Endometrial microvascular endothelial cells (primary cell): ENCODE results near the gene KCTD1. TPM values are rescaled to one million over a fixed set of nuclear protein-coding genes. Genes with fewer than 3 reads are reported as not detected.

Experiments used
- in situ Hi-C: cut with HindIII; loops from 2 replicates; pipeline ENCODE4 v1.10.0; 2017; ENCODE audit warnings: low sequenced_read_pairs, low pct_unique_long_range_greater_than_20kb; ENCODE audit errors: inconsistent ontology term
- total RNA-seq: library from RNA; depleted of rRNA; stranded (reverse); fragments of >200 nt; gene quantifications from one replicate; pipeline ENCODE4 v1.2.3, GENCODE V29; 2015; ENCODE audit errors: inconsistent ontology term

Gene KCTD1
- total RNA-seq, 1 donor from 2014 or later: 8.3 TPM

DNA sequence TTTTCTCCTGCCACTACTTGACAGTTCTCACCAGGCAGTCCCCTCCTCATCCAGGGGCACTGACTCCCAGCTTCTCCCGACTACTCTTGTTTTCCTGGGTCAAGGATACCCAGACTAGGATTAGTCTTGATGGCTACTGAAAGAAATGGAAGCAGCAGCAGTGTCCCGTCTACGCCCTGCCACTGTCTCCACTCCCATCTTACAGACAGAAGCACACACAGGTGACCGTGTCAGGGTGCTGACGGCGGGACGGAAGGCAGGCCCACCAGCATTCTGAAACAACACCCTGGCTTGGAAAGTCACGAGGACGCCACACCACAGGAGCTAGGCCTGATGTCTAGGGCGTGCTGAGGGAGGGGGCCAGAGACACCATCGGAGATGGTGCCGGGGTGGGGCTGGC is 82.9 kb downstream of the KCTD1 start:
- in situ Hi-C loops: no loop called here

DNA sequence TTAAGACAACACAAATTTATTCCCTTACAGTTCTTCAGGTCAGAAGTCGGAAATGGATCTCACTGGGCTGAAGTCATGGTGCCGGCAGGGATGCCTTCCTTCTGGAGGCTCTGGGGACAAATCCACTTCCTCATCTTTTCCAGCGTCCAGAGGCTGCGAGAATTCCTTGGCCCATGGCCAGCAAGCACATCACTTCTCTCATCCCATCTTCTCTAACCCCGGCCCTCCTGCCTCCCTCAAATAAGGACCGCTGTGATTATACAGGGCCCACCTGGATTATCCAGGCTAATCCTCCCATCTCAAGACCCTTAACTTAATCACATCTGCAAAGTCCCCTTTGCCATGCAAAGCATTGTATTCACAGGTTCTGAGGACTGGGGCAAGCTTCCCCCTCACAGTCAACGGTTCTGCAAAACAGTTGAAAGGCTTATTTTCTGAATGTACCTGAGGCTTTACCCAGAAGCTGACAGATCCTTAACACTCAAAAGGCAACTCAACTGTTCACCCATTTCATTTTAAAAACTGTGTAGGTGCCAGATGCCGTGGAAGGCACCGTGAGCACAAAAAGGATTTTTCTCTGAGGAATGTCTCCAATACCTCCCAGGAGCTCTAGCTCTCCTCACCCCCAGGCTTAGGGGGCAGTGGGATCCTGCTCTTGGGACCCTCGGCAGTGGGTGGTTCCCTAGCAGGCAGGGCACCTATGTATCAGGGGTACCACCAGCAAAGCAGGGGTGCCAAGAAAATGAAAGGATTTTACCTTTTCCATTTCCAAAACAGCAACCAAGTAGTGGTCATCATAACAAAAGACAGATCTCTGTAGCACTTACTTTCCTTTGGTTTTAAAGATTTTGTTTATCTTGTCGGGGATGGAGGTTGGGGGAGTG is 84.0 kb downstream of the KCTD1 start:
- in situ Hi-C loops: no loop called here

DNA sequence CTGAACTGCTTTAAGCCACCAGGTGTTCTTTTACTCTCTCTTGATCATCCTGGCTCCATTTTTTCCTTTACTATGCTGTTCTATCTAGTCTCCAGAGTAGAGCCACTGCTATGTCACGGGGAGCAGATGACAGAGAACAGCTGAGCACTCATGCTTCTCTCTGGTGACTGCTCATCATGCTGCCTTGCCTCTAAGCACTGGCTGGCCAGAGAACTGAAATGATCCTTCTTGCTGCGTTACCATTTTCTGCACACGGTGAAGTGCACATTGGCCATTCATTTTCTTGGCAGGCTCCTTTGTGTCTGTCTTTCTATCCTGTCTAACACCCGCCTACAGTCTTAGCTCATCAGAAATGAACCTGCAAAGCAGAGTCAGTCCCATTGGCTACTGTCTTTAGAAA is 86.0 kb downstream of the KCTD1 start:
- in situ Hi-C loops: no loop called here

DNA sequence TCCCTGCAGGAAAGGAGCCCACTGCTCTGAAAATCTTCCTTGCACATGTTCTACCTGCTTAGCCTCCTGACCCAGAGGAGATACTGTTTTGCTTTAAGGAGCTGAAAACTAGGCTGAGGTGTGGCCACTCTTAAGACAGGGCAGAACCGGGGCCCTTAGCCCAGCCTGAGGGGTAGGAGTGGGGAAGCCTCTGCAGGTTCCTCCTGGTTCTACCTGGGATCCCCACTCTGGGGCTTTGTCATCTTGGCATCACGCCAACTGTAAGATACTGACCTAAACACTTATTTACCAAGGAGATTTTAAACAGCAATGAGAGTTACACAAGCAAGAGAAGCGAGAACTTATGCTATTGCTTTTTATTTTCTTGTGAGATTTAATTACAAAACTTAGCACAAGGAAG is 86.9 kb downstream of the KCTD1 start:
- in situ Hi-C loops: no loop called here

DNA sequence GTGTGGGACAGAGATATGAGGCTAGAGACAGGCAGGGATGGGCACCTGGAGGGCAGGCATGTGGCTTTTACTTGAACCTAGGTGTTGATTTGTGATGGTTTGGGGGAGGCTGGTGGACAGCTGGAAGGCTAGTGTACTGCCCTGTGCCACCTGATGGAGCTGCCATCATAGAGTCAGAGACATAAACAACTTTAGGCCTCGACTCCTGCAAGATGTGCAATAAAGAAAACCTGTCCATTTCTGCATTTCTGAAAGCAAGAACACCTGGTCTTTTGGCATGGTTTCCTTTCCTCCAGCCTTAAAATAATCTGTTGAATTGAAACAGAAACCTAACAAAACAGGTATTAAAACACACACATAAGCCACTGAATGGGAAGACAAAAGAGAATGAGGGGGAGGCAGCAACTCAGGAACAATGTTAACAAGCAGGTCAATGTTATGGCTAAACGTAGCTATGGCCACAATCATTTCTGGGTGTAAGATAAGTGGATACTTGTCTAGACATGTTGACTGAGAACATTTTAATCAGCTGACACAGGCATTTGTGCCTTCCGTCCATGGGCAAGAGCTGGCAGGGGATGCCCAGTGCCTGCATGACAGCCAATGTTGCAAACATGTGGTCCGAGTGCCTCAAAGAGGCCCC is 87.8 kb downstream of the KCTD1 start:
- in situ Hi-C loops: no loop called here

DNA sequence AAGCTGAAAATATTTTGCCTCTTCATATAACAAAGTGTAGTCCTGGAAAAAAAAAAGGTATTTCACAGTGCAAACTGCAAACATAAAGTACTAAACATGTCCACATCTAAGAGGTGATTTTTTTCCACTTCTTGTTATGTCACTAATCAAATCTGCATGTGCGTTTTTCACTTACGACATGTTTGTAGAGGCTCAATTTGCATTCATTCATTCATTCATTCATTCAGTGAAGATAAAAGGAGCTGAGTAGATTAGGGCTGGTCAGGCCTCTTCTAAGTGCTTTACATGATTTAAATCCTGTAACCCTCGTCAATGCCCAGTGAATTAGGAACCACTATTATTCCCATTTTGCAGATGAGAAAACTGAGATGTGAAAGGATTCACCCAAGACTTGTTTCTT is 88.5 kb downstream of the KCTD1 start:
- in situ Hi-C loops: no loop called here

DNA sequence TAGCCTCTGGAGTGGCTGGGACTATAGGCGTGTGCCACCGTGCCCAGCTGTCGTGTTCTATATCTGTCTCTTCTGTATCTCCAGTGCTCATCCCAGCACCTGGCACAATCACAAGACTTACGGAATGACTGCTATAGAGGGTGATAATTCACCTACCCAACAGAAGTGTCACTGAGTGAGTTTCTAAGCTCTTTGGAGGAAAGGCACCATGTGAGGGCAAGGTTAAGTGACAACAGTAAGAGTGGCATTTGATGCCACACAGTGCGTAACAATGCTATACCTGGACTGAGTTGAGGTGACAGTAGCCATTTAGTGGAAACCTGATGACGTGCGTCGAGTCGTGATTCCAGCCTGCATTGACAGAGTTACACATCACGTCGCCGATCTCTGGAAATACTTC is 89.0 kb downstream of the KCTD1 start:
- in situ Hi-C loops: no loop called here

DNA sequence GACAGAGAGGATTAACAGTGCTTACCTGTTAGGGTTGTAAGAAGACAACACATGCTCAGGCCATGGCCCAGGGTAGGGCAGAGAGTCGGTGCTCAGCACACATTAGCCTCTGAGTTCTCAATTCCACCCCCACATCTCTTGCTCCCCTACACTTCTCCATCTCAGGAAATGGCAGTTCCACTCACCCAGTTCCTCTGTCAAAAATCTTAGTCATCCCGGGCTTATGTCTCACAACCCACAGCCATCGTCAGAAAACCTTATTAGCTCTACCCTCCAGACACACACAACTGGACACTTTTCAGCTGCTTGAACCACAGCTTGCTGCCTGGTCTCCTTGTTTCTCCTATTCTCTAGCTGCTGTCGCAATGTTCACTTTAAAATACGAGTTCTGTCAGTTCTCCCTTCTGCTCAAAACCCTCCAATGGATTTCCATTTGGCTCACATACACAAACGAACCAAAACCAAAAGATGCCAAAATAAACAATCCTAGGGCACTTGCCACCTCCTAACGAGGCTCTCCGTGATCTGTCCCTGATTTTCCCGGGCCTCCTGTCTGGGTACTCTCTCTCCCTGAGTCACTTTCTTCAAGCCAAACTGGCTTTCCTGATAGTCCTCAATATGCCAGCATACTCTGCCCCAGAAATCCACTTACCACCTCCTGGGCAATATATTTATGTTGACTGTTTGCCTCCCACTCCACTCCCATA is 89.7 kb downstream of the KCTD1 start:
- in situ Hi-C loops: no loop called here

DNA sequence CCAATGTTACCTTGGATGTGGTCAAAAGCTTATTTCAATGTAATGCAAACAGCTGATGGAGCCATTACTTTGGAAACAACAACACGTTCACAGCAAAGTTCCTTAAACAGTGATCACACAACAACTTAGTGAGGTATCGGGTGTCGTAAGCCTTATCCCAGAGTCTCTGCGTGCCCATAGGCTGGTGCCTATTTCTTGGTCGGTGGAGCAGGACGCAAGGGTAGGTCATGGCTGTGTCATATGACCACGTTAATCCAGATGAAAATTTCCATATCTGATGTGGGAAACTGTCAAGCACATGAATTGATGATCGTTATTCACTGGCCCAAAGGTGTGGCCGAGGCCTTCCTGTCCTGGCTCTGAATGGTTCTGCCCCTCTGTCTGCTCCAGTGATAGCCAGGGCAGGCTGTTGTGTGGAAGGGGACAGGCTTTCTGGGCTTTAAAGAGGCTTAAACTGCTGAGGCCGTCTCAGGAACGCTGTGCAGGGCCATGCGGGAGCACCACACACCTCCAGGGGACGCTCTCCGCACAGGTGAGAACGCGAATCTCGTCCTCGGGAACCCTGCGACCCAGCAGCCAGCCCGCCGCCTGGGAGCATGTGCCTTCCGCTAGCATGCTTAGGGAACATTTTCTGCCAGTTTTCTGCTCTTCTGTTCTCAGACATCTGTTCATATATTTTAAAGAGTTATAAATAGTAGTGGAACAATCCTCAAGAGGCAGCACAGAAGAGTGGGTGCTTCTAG is 90.6 kb downstream of the KCTD1 start:
- in situ Hi-C loops: no loop called here

DNA sequence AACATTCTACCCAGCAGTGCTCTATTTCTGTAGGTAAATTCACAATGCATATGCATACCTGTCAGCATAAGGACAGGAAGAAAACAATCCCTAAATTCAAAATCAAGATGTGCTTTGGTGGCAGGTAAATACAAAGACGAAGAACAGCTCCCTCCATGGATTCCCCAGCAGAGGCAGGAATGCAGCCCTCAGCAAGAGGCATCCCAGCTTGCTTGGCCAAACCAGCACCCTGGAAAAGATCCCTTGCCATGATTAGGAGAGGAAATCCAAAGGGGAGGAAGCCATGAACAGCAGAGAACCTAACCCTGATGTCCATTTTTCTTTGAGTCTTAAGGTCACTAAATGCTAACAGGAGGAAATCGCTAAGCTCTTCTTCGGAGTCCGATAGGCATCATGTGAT is 91.2 kb downstream of the KCTD1 start:
- in situ Hi-C loops: no loop called here

DNA sequence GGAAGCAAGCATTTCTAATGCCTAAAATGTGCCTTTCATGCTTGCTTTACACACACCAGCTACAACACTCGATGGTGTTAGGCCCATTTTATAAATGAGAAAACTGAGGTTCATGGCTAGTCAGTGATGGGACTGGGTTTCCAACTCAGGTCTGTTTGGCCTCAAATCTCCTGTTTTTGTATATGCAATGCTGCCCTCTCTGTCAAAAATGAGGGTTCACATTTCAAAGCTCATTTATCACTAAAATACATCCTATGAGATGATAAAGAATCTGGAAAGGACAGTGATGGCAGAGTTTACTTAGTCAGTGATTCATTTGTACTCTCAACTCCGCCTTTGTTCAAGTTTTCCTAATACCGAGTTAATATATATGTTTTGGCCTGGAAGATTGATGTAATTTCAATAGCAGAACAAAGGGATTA is 92.3 kb downstream of the KCTD1 start:
- in situ Hi-C loops: no loop called here

DNA sequence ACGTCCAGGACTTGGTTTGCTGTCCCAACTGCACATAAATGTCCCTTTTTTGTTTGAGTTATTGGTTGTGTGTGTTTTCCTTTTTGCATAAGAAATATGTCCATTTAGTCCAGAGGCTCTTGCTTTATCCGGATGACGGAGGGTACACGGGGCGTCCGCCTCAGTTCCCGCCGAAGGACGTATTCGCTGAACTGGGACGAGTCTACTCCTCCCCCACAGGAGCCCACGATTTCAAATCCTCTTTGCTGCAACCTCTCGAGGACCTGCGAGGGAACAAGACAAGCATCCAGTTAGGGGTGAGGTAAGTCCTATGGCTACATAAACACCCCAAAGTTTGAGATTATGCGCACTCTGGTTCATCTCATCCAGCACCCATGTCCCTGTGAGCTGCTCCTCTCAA is 92.7 kb downstream of the KCTD1 start:
- in situ Hi-C loops: no loop called here

DNA sequence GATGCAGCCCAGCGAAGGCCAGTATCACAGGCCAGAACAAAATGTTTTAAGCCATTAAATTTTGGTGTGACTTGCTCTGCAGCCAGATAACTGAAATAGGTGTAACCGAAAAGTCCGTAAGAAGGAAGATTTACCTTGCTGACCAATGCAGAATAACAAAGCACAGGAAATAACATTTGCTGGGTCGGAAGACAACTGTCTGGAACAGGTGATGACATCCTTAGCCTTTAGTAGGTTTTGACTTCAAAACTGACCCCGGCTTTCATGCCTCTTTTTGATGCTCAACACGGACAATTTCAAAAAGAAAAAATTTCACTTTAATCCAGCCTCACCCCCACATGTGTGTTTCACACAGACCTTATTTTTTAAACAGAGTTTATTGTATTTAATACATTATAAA is 93.7 kb downstream of the KCTD1 start:
- in situ Hi-C loops: no loop called here

DNA sequence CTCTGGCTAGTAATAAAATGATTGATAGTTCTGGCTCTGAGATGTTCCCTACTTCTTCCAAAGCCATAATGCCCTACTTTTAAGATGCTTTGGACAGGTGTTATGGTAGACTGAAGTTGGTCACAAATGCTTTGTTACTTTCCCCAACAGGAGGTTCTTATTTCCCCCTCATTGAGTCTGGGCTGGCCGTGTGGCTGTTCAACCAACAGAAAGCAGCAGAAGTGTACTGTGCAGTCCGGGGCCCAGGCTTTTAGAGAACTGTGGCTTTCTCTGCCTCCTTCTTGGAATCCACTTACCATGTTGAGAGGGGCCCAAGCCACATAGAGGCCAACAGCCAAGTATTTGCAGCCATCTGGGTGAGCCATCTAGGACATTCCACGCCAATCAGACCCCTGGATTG is 94.2 kb downstream of the KCTD1 start:
- in situ Hi-C loops: no loop called here

DNA sequence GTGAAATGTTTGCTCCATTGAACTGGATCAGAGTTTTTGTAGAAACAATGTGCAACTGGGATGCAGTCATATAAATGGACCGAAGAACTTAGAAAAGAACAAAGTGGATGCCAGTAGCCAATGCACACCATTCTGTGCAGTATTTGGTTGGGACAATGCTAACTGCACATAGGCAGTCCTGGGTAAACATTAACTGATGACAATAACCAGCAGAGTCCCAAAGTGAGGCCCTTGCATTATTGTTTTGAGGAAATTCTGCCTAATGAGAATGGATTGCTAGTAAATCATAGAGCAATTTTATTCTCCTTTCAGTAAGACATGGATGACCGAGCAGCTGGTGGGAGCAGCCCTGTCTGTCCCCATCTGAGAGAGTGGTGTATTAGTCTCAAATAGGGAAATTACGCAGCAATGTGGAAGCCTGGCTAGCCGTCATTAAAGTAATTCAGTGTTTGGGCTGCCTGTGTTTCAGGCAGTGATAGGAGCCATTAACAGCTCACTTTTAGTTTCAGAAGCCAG is 94.9 kb downstream of the KCTD1 start:
- in situ Hi-C loops: no loop called here

DNA sequence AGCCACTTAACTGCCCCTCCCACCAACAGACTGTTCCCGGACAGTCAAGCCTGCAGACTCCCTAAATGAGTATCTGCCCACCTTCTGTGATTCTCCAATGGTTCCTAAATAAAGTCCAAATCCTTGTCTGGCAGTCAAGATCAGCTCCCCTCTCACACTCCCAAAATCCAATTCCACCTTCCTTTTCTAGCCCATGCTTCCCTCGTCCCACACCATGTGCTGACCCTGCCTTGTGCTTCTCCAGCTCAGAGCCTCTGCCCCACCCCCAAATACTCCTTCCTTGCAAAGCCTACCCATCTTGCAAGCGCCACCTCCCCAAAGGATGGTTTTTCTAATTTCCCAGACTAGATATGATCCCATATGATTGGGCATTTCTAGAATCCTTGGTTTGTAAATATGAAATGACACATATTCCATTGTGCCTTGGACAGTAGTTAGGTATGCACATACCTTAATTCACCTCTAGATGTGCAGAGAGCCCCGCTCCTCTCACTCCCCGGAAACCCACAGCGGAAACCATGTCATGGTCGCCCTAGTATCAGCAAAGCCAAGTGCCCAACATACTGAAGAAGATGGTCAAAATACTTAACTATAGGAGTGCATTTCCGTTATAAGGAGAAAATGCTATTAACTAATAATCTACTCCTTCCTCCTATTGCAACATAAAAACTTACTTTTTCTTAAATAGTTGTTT is 97.2 kb downstream of the KCTD1 start:
- in situ Hi-C loops: no loop called here

DNA sequence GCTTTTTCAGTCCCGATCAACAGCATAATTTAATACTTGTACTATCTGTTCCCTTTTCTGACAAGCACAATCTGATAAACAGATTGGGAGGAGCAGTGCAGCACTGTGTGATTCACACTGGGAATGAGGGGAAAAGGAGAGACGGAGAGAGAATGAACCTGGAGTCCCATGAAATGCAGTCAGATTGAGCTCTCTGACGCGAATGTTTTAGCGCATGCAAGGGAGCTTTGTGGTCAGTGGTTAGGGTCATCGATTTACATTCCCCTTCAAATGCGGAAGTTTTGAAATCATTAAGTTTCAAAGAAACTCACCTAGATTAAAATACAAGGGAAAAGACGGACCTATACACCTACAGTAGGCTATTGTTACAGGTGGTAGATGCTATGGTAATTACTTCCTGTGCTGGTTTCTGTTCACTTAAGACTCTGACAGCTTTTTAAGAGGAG is 99.6 kb downstream of the KCTD1 start:
- in situ Hi-C loops: no loop called here

DNA sequence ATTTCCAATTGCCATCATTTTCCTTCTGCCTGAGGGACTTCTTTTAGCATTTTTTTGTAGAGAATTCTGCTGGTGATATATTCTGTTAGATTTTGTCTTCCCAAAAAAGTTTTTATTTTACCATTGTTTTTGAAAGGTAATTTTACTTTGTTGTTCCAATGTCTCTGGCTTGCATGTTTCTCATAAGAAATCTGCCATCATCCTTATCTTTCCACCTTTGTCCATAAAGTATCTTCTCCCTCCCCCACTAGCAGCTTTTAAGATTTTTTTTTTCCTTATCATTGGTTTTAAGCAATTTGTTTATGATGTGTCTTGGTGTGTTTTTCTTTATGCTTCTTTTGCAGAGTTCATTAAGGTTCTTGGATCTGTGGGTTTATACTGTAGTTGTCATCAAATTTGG is 104.5 kb downstream of the KCTD1 start:
- in situ Hi-C loops: no loop called here
